Measurements from ENCODE around the gene EYA2.
"Not testable (repeated sequence)": the region's sequence is repeated elsewhere in the genome, so short reads cannot be mapped to it uniquely, and the experiment has no call there.

EYA2 gene, protein sequence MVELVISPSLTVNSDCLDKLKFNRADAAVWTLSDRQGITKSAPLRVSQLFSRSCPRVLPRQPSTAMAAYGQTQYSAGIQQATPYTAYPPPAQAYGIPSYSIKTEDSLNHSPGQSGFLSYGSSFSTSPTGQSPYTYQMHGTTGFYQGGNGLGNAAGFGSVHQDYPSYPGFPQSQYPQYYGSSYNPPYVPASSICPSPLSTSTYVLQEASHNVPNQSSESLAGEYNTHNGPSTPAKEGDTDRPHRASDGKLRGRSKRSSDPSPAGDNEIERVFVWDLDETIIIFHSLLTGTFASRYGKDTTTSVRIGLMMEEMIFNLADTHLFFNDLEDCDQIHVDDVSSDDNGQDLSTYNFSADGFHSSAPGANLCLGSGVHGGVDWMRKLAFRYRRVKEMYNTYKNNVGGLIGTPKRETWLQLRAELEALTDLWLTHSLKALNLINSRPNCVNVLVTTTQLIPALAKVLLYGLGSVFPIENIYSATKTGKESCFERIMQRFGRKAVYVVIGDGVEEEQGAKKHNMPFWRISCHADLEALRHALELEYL

DNA sequence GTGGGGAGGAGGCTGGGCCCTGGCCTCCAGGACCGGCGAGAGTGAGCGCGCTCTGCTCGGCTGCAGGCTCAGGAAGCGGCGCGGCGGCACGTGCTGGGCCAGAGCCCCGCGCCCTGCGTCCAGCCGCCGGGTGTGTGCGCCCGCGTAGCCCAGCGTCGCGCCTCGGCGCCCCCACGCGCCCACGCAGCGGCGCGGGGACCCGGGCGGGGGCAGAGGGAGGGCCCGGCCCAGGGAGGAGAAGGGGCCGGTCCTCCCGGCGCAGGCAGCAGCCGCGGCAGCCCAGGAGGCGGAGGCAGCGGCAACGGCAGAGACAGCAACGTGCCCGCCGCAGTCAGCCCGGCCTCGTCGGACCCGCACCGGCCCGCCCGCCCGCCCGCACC is at the start of gene EYA2:
Gene EYA2, plus strand, starts transcription at position 265 of the 380 bp plus-strand sequence. CDS start 95,168 bp downstream, outside the sequence.
- no peak for FAIRE-seq

DNA sequence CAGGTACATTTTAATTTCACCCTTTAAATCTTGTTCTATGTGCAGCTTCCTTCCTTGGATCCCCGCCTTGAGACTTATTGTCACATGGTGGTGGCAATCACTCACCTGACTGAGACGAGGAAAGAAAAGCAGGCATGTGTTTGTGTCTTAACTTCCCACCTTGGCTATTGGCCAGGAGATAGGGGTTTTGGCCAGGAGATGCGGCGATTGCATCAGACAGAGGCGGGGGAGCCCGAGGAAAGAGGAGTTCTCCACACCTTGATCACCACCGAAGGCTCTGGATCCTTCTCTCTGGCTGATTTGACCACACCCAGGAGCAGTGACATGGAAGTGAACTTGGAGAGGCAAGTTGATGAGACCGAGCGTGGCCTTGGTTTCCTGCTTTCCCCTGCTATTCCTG is 49.7 kb upstream of the EYA2 start:
- FAIRE-seq, result no peak

DNA sequence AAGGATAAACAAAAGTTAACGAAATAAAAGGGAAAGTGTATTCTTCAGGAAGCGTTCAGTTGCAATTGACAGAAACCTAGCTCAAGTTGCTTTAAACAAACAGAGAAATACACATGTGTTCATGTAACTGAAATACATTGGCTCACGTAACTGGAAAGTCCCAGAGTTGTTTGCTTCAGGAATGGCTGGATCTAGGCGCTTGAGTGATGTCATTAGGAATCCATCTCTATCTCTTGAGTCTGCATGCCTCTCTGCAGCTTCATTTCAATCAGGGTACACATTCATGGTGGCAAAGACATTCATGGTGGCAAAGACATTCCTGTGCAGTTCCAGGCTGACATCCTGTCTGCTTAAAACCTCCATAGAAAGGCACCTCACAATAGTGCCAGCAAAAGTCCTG is 45.4 kb upstream of the EYA2 start:
- FAIRE-seq, result no peak

DNA sequence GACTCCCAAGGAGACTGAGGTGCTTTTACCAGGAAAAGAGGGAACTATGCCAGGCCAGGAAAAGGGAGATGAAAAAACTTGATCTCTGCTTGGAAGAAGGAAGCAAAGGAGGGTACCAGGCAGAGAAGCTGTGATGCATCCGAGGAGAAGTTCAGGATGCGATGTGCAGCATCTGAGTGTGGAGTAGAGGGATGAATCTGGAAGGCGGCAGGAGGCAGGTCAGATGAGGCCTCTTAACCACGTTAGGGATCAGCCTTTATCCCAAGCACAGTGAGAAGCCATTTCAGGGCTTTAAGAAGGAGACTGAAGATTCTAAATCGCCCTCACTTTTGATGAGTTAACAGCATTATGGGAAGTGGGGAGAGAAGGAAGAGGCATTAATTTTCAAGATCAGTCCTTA is 44.9 kb upstream of the EYA2 start:
- FAIRE-seq, result no peak

DNA sequence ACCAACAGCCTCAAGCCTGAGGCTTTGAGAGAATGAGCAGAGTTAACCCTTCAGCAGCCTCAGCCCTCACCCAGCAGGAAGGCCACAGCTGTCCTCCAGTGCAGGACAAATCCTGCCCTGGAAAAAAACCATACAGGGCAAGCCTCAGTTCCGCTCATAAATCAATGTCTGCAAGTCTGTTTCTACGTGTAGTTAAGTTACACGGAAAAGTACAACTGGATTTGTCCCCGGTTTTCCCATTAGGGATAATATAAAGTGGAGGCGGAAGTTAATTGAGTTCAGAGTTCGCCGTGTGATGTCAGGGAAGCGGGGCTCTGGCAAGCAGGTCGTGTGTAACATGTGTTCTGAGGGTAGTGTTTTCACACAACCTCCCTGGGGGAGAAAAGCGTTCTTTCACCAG is 44.2 kb upstream of the EYA2 start:
- no peak for FAIRE-seq

DNA sequence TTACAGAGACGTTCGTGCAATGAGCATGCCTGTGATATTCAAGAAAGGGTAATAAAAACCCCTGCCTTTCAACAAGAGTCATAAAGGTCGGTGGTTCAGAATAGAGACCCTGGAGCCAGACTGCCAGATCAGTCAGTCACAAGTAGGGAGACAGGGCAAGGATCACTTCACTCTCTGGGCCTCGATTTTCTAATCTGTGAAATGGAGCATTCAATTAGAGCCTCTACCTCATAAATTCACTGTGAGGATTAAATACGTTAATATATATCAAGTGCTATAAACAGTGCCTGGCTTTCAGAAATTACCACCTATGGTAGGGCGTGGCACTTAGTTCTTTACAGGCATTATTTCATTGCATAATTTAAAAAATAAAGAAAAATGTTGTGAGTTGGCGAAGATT is 43.7 kb upstream of the EYA2 start:
- no peak for FAIRE-seq

DNA sequence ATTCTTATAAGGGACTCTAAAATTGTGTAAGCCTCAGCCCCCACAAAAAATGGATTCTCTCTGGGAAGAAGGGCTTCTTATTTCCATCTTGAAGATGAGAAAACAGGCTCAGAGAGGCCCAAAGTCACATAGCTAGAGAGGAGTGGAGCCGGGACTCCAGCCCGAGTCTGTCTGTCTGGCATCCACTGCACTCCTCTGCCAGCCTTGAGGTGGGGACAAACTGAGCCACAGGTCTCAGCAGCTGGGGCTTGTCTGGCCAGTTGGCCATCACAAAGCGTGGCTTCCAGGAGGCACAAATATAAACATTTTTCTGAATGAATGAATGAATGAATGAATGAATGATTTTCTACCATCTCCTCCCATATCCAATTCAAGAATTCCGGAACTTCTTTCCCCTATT is 42.9 kb upstream of the EYA2 start:
- no peak for FAIRE-seq

DNA sequence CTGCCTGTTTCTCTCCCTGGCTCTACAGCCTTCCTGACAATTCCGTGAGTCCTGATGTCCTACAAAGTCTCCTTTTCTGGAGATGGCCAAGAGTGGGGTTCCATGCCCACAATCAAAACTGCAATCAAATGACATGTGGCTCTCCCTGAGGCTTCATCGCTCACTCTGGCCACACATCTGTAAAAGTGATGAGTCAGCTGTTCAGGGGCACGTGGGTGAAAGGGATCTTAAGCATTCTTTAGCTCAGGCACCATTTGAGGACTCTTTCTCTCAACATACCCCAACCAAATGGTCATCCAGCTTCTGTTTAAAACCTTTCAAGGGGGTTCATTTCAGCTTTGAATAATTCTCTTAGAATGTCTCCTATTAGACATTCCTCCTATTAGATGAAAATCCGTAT is 42.3 kb upstream of the EYA2 start:
- no peak for FAIRE-seq

DNA sequence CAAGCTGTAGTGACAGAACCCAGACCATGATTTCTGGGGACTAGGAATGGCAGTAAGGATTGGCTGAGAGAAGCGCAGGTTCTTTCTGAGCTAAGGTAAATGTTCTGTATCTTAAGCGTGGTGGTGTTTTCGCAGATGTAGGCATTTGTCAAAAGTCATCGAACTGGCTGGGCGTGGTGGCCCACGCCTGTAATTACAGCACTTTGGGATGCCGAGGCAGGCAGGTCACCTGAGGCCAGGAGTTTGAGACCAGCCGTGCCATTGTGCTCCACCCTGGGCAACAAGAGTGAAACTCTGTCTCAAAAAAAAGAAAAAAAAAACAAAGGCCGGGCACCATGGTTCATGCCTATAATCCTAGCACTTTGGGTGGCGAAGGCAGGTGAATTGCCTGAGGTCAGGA is 40.7 kb upstream of the EYA2 start:
- FAIRE-seq, result no peak

DNA sequence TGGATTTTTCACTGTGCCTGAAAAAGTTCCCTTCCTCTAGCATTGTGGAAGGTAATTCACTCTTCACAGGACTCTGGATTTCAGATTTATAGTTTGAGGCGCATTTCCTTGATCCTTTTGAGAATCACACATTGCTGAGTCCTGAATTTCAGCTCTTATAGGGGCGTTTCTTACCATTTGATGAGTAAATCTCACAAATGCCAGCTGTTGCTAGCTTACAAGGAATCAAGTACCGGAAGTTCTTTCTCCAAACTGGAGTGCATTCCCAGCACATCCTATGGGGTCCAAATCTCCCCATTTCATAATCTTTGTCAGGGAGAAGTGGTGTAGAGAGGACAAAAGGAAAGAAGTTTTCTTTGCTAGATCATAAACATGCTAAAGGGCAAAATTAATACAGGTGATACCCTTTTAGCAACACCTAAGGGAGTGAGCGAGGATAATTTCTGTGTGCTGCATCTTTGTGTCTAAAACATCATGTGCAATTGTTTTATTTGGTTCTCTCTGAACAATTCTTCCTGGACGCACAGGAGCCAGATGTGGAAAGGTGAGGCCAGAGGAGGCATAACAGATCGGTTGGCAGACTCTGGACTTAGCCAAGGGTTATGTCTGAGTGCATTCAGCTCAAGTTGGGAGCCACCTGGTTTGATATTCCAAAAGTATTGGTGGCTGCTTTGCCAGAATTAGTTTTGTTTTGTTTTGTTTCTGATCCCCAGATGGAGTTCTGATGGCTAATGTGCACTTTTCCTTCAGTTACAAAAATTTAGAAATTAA is 37.4 kb upstream of the EYA2 start:
- no peak for FAIRE-seq

DNA sequence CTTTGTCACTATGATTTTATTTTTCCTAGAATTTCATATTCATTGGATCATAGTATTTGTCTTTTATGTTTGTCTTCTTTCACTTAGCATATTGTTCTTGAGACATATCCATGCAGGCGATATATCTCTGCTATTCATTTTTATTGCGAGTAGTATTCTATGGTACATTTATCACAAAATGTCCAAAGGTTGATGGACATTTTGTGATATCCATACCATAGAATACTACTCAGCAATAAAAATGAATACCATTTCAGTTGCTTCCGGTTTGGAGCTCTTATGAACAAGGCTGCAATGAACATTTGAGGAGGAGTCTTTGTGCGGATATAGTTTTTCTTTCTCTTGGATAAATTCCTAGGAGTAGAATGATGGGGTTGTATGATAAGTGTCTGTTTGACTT is 28.8 kb upstream of the EYA2 start:
- no peak for FAIRE-seq

DNA sequence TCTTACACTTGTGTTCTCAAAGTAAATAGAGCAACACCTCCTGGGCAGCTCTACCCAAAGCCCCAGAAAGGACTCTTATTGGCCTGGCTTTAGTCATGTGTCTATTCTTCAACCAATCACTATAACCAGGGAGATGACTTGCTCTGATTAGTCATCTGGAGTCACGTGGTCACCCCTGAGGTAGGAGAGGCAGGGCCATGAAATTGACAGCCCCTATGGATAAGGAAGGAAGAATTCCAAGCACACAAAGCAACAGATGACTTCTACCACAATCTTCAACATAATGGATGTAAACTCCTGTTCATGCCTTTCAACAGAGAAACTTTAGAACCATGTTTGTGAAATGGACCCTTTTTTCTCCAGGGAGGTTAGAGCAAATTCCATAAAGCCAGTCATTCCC is 24.6 kb upstream of the EYA2 start:
- FAIRE-seq, result no peak

DNA sequence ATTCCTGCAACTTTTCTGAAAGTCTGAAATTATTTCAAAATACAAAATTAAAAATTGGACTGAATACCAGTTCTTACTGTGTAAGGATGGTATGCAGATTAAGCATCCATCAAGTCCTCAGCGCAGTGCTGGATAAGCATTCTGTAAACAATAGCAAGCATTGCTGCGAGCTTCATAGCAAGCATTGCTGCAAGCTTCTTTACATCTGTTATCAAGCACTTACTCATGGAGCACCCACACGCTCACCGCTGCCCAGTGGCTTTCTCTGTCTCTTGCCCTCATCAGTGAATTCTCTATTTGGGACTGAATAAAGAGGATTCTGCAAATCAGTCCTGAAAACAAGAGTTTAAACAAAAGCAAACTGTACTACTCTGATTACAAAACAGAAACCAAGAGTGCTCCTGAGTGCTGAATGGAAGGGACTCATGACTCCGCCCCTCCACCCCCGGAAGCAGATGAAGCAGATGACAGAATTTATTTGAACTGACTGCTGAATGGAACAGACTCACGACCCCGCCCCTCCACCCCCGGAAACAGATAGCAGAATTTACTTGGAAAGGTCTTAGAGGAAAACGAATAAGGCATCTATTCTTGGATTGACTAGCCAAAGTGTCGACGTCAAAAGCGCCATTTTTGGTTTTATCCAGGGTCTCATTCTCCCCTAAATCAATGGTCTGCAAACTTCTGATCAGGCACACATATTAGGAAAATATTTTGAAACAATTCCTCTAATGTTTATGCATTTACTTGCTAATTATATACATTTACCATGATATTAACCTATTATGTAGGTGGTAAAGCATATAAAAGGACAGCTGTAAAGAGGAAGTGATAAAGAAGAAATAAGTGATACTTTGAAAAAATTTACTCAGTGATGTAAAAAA is 22.1 kb upstream of the EYA2 start:
- FAIRE-seq, result no peak

DNA sequence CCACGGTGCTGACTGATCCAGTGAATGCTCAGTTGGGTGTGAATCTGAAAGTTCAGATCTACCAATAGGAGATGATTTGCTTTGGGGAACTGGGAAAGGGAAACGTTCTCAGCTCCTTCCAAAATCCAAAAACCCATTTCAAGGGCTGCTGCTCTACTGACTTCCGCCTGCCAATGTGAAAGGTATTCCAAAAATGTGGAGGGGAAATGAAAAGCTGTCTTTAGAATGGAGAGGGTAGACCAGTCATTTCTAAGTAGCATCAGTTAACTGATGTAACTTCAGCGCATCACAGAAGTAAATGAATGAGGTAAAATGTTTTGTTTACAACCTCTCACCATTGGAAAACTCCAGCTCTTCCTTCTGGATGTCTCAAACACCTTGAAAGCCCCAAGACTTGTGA is 19.6 kb upstream of the EYA2 start:
- FAIRE-seq, result no peak

DNA sequence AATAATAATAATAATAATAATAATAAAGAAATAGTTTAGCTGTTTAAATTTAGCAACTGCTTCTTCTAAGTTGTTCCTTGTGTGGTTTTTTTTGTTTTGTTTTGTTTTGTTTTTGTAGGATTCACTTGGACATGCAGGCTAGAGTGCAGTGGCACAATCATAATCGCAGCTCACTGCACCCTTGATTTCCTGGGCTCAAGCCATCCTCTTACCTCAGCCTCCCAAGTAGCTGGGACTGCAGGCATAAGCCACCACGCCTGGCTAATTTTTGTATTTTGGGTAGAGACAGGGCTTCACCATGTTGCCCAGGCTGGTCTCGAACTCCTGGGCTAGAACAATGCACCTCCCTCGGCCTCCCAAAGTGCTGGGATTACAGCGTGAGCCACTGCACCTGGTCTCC is 15.3 kb upstream of the EYA2 start:
- FAIRE-seq, result no peak

DNA sequence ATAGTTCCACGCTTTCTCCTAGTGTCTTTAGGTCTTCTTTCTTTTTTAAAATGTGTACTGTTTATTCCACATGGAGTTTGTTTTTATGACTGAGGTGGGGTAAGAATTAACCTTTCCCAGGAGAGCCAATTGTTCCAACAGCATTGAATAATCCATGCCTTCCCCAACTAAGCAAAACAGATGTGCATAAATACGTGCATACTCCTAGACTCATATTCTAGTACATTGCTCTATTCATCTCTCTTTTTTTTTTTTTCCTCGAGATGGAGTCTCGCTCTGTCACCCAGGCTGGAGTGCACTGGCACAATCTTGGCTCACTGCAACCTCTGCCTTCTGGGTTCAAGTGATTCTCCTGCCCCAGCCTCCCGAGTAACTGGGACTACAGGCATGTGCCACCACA is 14.7 kb upstream of the EYA2 start:
- FAIRE-seq, result not testable (repeated sequence)

DNA sequence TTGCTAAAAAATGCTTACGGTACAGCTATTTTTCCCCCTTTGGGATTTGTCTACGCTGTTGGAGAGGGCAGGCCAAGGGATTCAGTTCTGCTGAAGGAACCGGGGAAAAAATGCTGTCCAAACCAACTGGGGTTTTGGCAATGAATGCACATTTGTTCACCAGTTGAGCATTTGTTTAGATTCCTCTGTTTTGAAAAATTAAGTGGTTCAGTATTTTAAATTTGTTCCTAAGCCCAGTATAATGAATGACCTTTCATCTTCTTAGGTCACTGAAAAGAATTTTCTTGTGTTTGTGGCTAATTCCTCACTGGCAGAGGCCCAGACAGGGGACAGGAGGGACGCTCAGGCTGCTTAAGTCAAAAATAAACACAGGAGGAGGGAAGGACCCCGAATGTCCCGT is 10.8 kb upstream of the EYA2 start:
- no peak for FAIRE-seq

DNA sequence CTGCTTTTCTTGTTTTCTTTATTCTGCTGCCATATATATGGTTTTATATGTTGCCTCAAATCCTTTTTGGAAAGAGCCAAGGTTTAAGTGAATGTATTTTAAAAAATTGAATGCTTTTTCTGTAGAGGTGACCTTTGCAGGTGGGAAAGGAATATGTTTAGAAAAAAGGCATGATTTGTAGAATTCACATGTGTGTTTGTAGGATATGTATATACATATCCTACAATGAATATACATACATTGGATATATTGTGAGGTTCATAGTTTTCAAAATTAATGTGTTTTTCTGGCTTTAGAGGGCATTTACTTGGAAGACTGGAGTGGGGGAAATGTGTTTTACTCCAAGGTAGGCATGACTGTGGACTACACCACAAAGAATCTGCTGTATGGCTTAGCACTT is 4.0 kb upstream of the EYA2 start:
- no peak for FAIRE-seq

DNA sequence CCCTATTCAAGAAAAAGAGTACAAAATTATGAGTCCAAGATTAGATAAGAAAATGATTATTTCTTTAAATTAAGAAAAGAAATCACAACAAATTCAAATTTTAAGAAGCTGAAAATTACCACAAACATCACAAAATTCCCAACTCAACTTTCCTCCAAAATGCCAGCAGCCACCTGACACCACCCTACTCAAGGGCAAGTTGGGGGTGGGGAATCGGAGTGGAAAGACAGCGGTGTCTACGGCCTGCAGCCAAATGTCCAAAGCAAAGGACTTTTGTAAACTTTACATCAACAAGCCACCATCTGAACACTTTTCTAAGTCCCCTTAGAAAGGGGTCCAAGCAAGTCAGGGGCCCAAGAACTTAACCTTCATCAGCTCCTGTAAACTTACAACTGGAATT is 1.6 kb upstream of the EYA2 start:
- no peak for FAIRE-seq

DNA sequence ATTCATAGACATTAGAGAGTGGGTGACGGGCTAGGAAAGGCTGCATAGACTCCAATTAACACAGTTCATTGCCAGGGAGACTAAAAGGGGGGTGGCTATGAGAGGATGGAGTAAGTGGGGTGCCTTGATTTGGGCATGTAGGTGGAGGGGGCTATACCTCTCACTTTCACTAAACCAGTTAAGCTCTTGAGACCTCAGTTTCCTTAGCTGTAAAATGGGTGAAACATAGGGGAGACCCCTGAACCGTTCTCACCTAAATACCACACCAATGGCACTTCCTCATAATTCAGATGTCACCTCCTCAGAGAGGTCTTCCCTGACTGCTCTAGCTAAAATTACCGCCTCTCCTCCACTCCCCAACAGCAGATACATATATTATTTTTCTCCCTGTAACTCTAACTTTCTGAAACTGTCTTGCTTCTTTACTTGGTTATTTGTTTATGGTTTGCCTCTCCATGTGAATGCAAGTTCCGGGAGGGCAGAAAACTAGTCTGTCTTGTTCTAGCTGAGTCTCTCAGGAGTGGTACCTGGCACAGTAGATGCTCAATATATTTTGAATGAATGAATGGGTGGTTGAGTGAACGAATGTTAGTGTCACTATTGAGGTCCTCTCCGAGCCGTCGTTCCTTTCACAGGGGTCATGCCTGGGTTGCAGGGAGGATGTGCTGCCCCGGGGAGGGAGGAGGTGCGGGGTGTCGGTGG is 615 bp upstream of the EYA2 start:
- no peak for FAIRE-seq

DNA sequence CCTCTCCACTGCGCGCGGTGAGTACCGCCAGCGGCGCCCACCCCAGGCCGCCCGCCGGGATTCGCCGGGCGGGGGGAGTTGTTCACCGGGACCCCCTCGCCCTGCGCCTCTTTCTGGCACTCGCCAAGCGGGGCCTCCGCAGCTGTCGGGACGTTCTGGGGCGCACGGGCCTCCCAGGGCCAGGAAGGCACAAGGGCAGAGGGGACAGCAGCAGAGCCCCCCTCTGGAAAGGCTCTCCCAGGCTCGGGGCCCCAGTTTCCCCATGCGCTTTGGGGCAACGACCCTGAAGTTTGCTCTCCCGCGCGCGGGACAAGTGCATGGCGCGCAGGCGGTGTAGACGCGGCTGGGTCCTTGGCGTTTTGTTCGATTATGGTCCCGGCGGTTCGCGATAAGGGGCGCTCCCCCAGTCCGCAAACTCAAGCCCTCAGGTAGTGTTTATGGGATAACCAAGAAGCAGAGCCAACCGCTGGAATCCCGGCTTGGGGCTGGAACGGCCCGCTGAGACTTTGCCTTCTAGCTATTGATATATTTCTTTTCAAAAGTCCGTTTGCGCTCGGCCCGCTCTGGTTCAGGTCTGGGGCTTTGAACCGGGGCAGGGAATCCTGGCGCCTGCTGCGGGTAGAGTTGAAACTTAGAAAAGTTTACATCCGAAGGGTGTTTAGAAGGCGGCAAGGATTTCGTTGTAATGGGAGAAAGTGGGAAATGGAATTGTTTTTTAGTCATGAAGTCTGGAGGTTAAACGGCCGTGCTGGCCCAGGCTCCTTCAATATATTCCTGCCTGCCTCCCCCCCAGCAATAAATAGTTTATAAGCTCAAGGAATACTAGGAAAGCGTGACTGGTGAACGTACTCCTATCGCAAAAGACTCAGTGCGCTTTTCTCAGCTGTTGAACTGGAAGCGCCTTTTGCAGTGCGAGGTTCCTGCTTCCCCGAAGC is 595 bp downstream of the EYA2 start:
- no peak for FAIRE-seq
